ENCODE results near the gene NEB. TPM values are rescaled to one million over a fixed set of nuclear protein-coding genes. Genes with fewer than 3 reads are reported as not detected.

Gene NEB
- total and polyA plus RNA-seq, 7 experiments from 2014 or later, result 0.14 to 1.9 (median 0.75) TPM

DNA sequence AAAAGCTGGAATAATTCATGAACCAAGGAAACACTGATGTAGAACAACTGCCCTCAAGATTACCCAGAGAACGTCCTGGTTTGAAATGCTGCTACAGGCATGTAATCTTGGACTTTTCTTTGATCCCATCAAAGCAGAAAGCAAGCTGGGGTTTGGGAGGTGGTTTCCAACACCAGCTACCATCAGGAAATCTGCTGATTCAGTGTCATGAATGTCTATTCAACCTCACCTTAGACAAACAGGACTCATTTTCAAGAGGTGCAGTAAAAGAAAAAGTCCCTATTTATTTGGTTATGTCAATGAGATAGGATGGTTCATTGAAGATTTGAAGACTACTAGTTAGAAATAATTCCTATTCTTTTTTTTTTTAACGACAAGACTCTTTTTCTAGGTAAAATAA lies 72.7 kb downstream of the NEB start:
- no peak for ATAC-seq
- no peaks in the 10 kb centered on the region for H3K4me1 ChIP-seq (ENCODE audit: control insufficient read depth in 2 of 2, insufficient read depth in 2 of 2, low read length in 2 of 2)
- CTCF ChIA-PET, result no interaction called here
- DNase-seq, result no peak
- H3K27me3 ChIP-seq (ENCODE audit: control insufficient read depth in 2 of 2, insufficient read depth in 2 of 2, low read length in 2 of 2), result no peaks in the 10 kb centered on the region
- intact Hi-C loops (cut with micrococcal nuclease), result no loop called here
- POLR2A ChIA-PET, result interaction anchor here (0.6 kb wide), 1 partner anchor 1562 kb away, joined by 3 read pairs; no protein-coding TSS in a partner anchor
- H3K36me3 Mint-ChIP-seq, result peaks cover 0 to 5% (median 3%) of the 10 kb centered on the region in 5 donors
- H3K27me3 Mint-ChIP-seq, result peaks cover 0 to 22% (median 0%) of the 10 kb centered on the region in 5 donors
- no peak overlapping the region for H3K27ac ChIP-seq (ENCODE audit: low read depth, low read length)
- peaks cover 0 to 9% (median 0%) of the 10 kb centered on the region in 11 donors for H3K9me3 Mint-ChIP-seq
- H3K27ac Mint-ChIP-seq, result no peak overlapping the region
- H3K9me3 ChIP-seq (ENCODE audit: control insufficient read depth in 2 of 3, low read length in 3 of 3), result no peaks in the 10 kb centered on the region
- no peak overlapping the region for H3K4me3 Mint-ChIP-seq
- H3K36me3 ChIP-seq (ENCODE audit: control insufficient read depth in 2 of 3, insufficient read depth in 3 of 3, low read length in 3 of 3), result no peaks in the 10 kb centered on the region
- H3K4me1 Mint-ChIP-seq, result no peaks in the 10 kb centered on the region
- no peak overlapping the region for H3K4me3 ChIP-seq (ENCODE audit: low read length)

DNA sequence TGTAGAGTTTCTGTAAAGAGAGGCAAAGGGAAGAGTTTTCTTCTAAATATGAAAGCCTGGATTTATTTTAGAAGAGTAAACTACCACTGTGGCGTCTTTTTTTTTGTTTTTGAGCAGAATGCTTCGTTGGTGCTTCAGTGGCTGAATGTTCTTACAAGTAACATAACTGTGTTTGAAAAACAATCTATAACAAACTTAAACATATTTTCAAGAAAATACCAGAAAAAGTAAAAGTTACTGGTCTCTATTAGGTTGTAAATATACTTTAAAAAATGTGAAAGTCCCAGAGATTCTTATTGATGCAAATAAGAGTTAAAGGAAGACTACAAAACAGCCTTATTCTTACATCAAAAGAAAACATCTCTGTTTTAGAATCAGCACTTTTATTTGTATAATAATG lies 76.2 kb downstream of the NEB start:
- no peak overlapping the region for H3K27ac Mint-ChIP-seq
- Histone ChIP-seq H3K27me3 (ENCODE audit: control insufficient read depth in 2 of 2, insufficient read depth in 2 of 2, low read length in 2 of 2) (no peaks in the 10 kb centered on the region), H3K36me3 (ENCODE audit: control insufficient read depth in 2 of 3, insufficient read depth in 3 of 3, low read length in 3 of 3) (no peaks in the 10 kb centered on the region), H3K9me3 (ENCODE audit: control insufficient read depth in 2 of 3, low read length in 3 of 3) (no peaks in the 10 kb centered on the region), H3K27ac (ENCODE audit: low read depth, low read length) (no peak overlapping the region), H3K4me3 (ENCODE audit: low read length) (no peak overlapping the region), H3K4me1 (ENCODE audit: control insufficient read depth in 2 of 2, insufficient read depth in 2 of 2, low read length in 2 of 2) (no peaks in the 10 kb centered on the region)
- H3K36me3 Mint-ChIP-seq, result peaks cover 0 to 5% (median 3%) of the 10 kb centered on the region in 5 donors
- POLR2A ChIA-PET, result no interaction called here
- CTCF ChIA-PET, result interaction anchor here (0.6 kb wide), 1 partner anchor 43 kb away, joined by 5 read pairs; no protein-coding TSS in a partner anchor
- DNase-seq, result no peak
- H3K9me3 Mint-ChIP-seq, result peaks cover 0 to 8% (median 0%) of the 10 kb centered on the region in 11 donors
- intact Hi-C loops (cut with micrococcal nuclease), result no loop called here
- H3K27me3 Mint-ChIP-seq, result peaks cover 0 to 21% (median 0%) of the 10 kb centered on the region in 5 donors
- no peaks in the 10 kb centered on the region for H3K4me1 Mint-ChIP-seq
- no peak overlapping the region for H3K4me3 Mint-ChIP-seq
- no peak for ATAC-seq

GRCh38 chr2:151657667-151658076 lies 76.6 kb downstream of the NEB start:
- Histone ChIP-seq H3K27ac (ENCODE audit: low read depth, low read length) (no peak overlapping the region), H3K4me3 (ENCODE audit: low read length) (no peak overlapping the region), H3K4me1 (ENCODE audit: control insufficient read depth in 2 of 2, insufficient read depth in 2 of 2, low read length in 2 of 2) (no peaks in the 10 kb centered on the region), H3K9me3 (ENCODE audit: control insufficient read depth in 2 of 3, low read length in 3 of 3) (no peaks in the 10 kb centered on the region), H3K36me3 (ENCODE audit: control insufficient read depth in 2 of 3, insufficient read depth in 3 of 3, low read length in 3 of 3) (no peaks in the 10 kb centered on the region), H3K27me3 (ENCODE audit: control insufficient read depth in 2 of 2, insufficient read depth in 2 of 2, low read length in 2 of 2) (no peaks in the 10 kb centered on the region)
- peaks cover 0 to 20% (median 0%) of the 10 kb centered on the region in 5 donors for H3K27me3 Mint-ChIP-seq
- no peaks in the 10 kb centered on the region for H3K4me1 Mint-ChIP-seq
- ChIA-PET CTCF (no interaction called here), POLR2A (no interaction called here)
- no peak overlapping the region for H3K4me3 Mint-ChIP-seq
- H3K9me3 Mint-ChIP-seq, result peaks cover 0 to 5% (median 0%) of the 10 kb centered on the region in 11 donors
- no peak overlapping the region for H3K27ac Mint-ChIP-seq
- ATAC-seq, result no peak
- intact Hi-C loops (cut with micrococcal nuclease), result no loop called here
- peaks cover 0 to 3% (median under 1%) of the 10 kb centered on the region in 5 donors for H3K36me3 Mint-ChIP-seq
- DNase-seq, result no peak

- no peaks in the 10 kb centered on the region for H3K4me1 ChIP-seq (ENCODE audit: control insufficient read depth in 2 of 2, insufficient read depth in 2 of 2, low read length in 2 of 2)
- no peaks in the 10 kb centered on the region for H3K4me1 Mint-ChIP-seq
- peaks cover 0 to 13% (median 0%) of the 10 kb centered on the region in 5 donors for H3K27me3 Mint-ChIP-seq
- no peaks in the 10 kb centered on the region for H3K9me3 ChIP-seq (ENCODE audit: control insufficient read depth in 2 of 3, low read length in 3 of 3)
- ChIA-PET CTCF (interaction anchor here (0.7 kb wide), 1 partner anchor 152 kb away, joined by 3 read pairs; no protein-coding TSS in a partner anchor), POLR2A (no interaction called here)
- H3K9me3 Mint-ChIP-seq, result peaks cover 0 to 5% (median 0%) of the 10 kb centered on the region in 11 donors
- DNase-seq (no peak), ATAC-seq (no peak)
- H3K36me3 ChIP-seq (ENCODE audit: control insufficient read depth in 2 of 3, insufficient read depth in 3 of 3, low read length in 3 of 3), result no peaks in the 10 kb centered on the region
- H3K27ac Mint-ChIP-seq, result no peak overlapping the region
- intact Hi-C loops (cut with micrococcal nuclease), result no loop called here
- no peak overlapping the region for H3K27ac ChIP-seq (ENCODE audit: low read depth, low read length)
- no peaks in the 10 kb centered on the region for H3K27me3 ChIP-seq (ENCODE audit: control insufficient read depth in 2 of 2, insufficient read depth in 2 of 2, low read length in 2 of 2)
- peaks cover 0 to 5% (median 2%) of the 10 kb centered on the region in 5 donors for H3K36me3 Mint-ChIP-seq
- H3K4me3 Mint-ChIP-seq, result no peak overlapping the region
- no peak overlapping the region for H3K4me3 ChIP-seq (ENCODE audit: low read length)
These were observed 78.4 kb downstream of the NEB start for GRCh38 chr2:151655663-151656398.

- no peak overlapping the region for H3K27ac ChIP-seq (ENCODE audit: low read depth, low read length)
- Mint-ChIP-seq H3K9me3 (peaks cover 0 to 5% (median 0%) of the 10 kb centered on the region in 11 donors), H3K36me3 (peaks cover 0 to 6% (median 3%) of the 10 kb centered on the region in 5 donors), H3K4me3 (no peak overlapping the region), H3K27ac (no peak overlapping the region), H3K27me3 (peaks cover 0 to 13% (median 0%) of the 10 kb centered on the region in 5 donors), H3K4me1 (no peaks in the 10 kb centered on the region)
- intact Hi-C loops (cut with micrococcal nuclease), result no loop called here
- CTCF ChIA-PET, result no interaction called here
- DNase-seq (no peak), ATAC-seq (no peak)
- no peaks in the 10 kb centered on the region for H3K4me1 ChIP-seq (ENCODE audit: control insufficient read depth in 2 of 2, insufficient read depth in 2 of 2, low read length in 2 of 2)
- no peaks in the 10 kb centered on the region for H3K27me3 ChIP-seq (ENCODE audit: control insufficient read depth in 2 of 2, insufficient read depth in 2 of 2, low read length in 2 of 2)
- no peaks in the 10 kb centered on the region for H3K9me3 ChIP-seq (ENCODE audit: control insufficient read depth in 2 of 3, low read length in 3 of 3)
- POLR2A ChIA-PET, result no interaction called here
- no peaks in the 10 kb centered on the region for H3K36me3 ChIP-seq (ENCODE audit: control insufficient read depth in 2 of 3, insufficient read depth in 3 of 3, low read length in 3 of 3)
- no peak overlapping the region for H3K4me3 ChIP-seq (ENCODE audit: low read length)
These were observed 79.4 kb downstream of the NEB start for GRCh38 chr2:151654891-151655290.

GRCh38 chr2:151654085-151654484 lies 80.2 kb downstream of the NEB start:
- no peak overlapping the region for H3K27ac ChIP-seq (ENCODE audit: low read depth, low read length)
- no peak overlapping the region for H3K4me3 ChIP-seq (ENCODE audit: low read length)
- ChIA-PET POLR2A (no interaction called here), CTCF (no interaction called here)
- peaks cover 0 to 6% (median 3%) of the 10 kb centered on the region in 5 donors for H3K36me3 Mint-ChIP-seq
- H3K4me3 Mint-ChIP-seq, result no peak overlapping the region
- no peaks in the 10 kb centered on the region for H3K4me1 Mint-ChIP-seq
- H3K27me3 ChIP-seq (ENCODE audit: control insufficient read depth in 2 of 2, insufficient read depth in 2 of 2, low read length in 2 of 2), result no peaks in the 10 kb centered on the region
- intact Hi-C loops (cut with micrococcal nuclease), result no loop called here
- H3K9me3 ChIP-seq (ENCODE audit: control insufficient read depth in 2 of 3, low read length in 3 of 3), result no peaks in the 10 kb centered on the region
- no peaks in the 10 kb centered on the region for H3K4me1 ChIP-seq (ENCODE audit: control insufficient read depth in 2 of 2, insufficient read depth in 2 of 2, low read length in 2 of 2)
- DNase-seq (no peak), ATAC-seq (no peak)
- no peaks in the 10 kb centered on the region for H3K36me3 ChIP-seq (ENCODE audit: control insufficient read depth in 2 of 3, insufficient read depth in 3 of 3, low read length in 3 of 3)
- H3K9me3 Mint-ChIP-seq, result peaks cover 0 to 5% (median 0%) of the 10 kb centered on the region in 11 donors
- no peak overlapping the region for H3K27ac Mint-ChIP-seq
- peaks cover 0 to 13% (median 0%) of the 10 kb centered on the region in 5 donors for H3K27me3 Mint-ChIP-seq

DNA sequence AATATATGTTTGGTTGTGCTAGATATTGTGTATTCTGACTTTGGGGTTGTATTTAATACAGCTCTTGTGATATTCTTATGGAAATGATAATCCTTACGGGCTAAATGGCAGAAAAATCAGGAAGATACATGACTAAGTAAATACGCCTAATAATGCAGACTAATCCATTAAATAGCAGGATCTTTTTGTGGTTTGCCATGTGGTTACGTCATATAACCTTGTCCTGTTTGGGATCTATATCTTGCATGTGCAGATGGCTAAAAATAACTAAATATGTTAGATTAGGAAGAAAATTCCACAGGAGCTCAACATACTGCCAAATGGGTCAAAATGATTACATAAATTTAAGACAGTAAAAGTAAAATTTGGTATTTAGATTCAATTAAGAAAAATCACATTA lies 83.0 kb downstream of the NEB start:
- peaks cover 0 to 7% (median 4%) of the 10 kb centered on the region in 5 donors for H3K36me3 Mint-ChIP-seq
- no peak overlapping the region for H3K4me3 Mint-ChIP-seq
- intact Hi-C loops (cut with micrococcal nuclease), result no loop called here
- POLR2A ChIA-PET, result no interaction called here
- H3K27me3 Mint-ChIP-seq, result peaks cover 0 to 4% (median 0%) of the 10 kb centered on the region in 5 donors
- Histone ChIP-seq H3K4me3 (ENCODE audit: low read length) (no peak overlapping the region), H3K27ac (ENCODE audit: low read depth, low read length) (no peak overlapping the region), H3K9me3 (ENCODE audit: control insufficient read depth in 2 of 3, low read length in 3 of 3) (peaks cover 0 to 4% (median 0%) of the 10 kb centered on the region in 3 experiments), H3K4me1 (ENCODE audit: control insufficient read depth in 2 of 2, insufficient read depth in 2 of 2, low read length in 2 of 2) (no peaks in the 10 kb centered on the region), H3K27me3 (ENCODE audit: control insufficient read depth in 2 of 2, insufficient read depth in 2 of 2, low read length in 2 of 2) (no peaks in the 10 kb centered on the region), H3K36me3 (ENCODE audit: control insufficient read depth in 2 of 3, insufficient read depth in 3 of 3, low read length in 3 of 3) (no peaks in the 10 kb centered on the region)
- H3K27ac Mint-ChIP-seq, result no peak overlapping the region
- CTCF ChIA-PET, result interaction anchor here (1.0 kb wide), 1 partner anchor 14 kb away, joined by 4 read pairs; no protein-coding TSS in a partner anchor
- DNase-seq, result no peak
- peaks cover 0 to 4% (median 3%) of the 10 kb centered on the region in 7 donors for H3K4me1 Mint-ChIP-seq
- peaks cover 0 to 6% (median 0%) of the 10 kb centered on the region in 11 donors for H3K9me3 Mint-ChIP-seq
- no peak for ATAC-seq

Measured in naive thymus-derived CD4-positive, alpha-beta T cell (primary cell).